ENCODE results near the gene GABARAP.

- TF ChIP-seq MAF1 (CRISPR knock-in tag; IDR thresholded peaks at IDR 0.05; ENCODE audit: borderline replicate concordance) (no peak), ZNF468 (CRISPR knock-in tag; IDR thresholded peaks at IDR 0.05) (no peak)
These were observed 41.4 kb upstream of the GABARAP start for GRCh38 chr17:7283471-7284216.
